ENCODE measurements around the gene NOP10. TPM values are rescaled to one million over a fixed set of nuclear protein-coding genes. Genes with fewer than 3 reads are reported as not detected.

NOP10 gene
- total RNA-seq, 1 donor from 2014 or later = 181 TPM

GRCh38 chr15:34330279-34330678 is 12.7 kb downstream of the NOP10 start:
- no peak for TF ChIP-seq CTCF (conservative IDR thresholded peaks at IDR 0.05)
- no peak overlapping the region for H3K4me3 Mint-ChIP-seq
- H3K9me3 Mint-ChIP-seq = no peaks in the 10 kb centered on the region
- H3K27me3 Mint-ChIP-seq (ENCODE audit: low read depth) = no peaks in the 10 kb centered on the region
- no peaks in the 10 kb centered on the region for H3K4me1 Mint-ChIP-seq
- H3K27ac Mint-ChIP-seq (ENCODE audit: unreplicated experiment) = no peak overlapping the region
- no peak for DNase-seq (ENCODE audit: low read depth, low spot score)
- no peaks in the 10 kb centered on the region for H3K36me3 Mint-ChIP-seq (ENCODE audit: low read depth)

GRCh38 chr15:34329006-34329405 is 13.9 kb downstream of the NOP10 start:
- TF ChIP-seq CTCF (conservative IDR thresholded peaks at IDR 0.05) = no peak
- no peak for DNase-seq (ENCODE audit: low read depth, low spot score)
- Mint-ChIP-seq H3K4me1 (no peaks in the 10 kb centered on the region), H3K4me3 (no peak overlapping the region), H3K9me3 (no peaks in the 10 kb centered on the region), H3K36me3 (ENCODE audit: low read depth) (no peaks in the 10 kb centered on the region), H3K27me3 (ENCODE audit: low read depth) (no peaks in the 10 kb centered on the region), H3K27ac (ENCODE audit: unreplicated experiment) (no peak overlapping the region)

- H3K9me3 Mint-ChIP-seq = no peaks in the 10 kb centered on the region
- H3K4me3 Mint-ChIP-seq = no peak overlapping the region
- no peak overlapping the region for H3K27ac Mint-ChIP-seq (ENCODE audit: unreplicated experiment)
- H3K27me3 Mint-ChIP-seq (ENCODE audit: low read depth) = no peaks in the 10 kb centered on the region
- H3K4me1 Mint-ChIP-seq = no peaks in the 10 kb centered on the region
- no peaks in the 10 kb centered on the region for H3K36me3 Mint-ChIP-seq (ENCODE audit: low read depth)
- no peak for TF ChIP-seq CTCF (conservative IDR thresholded peaks at IDR 0.05)
- DNase-seq (ENCODE audit: low read depth, low spot score) = no peak
These were observed 15.0 kb downstream of the NOP10 start for GRCh38 chr15:34327906-34328305.

DNA sequence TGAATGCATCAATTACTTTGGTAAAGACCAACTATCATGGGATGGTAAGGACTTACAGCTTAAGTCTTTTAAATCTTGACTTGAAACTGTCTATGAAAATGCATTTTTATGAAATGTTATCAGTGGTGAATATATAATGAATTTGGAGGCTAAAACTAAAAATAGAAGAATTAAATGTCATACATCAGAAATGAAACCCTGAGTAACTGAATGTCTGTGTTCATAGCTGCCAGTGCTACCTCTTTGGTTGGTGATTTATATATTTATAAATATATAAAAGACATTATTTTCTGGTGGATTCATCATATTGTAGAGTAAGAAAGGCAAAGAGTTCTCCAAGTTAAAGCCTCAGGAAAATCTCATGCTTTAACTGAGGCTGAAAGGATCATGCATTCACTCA is 17.6 kb downstream of the NOP10 start:
- H3K4me1 Mint-ChIP-seq = no peaks in the 10 kb centered on the region
- H3K27me3 Mint-ChIP-seq (ENCODE audit: low read depth) = no peaks in the 10 kb centered on the region
- H3K9me3 Mint-ChIP-seq = no peaks in the 10 kb centered on the region
- H3K4me3 Mint-ChIP-seq = no peak overlapping the region
- H3K36me3 Mint-ChIP-seq (ENCODE audit: low read depth) = no peaks in the 10 kb centered on the region
- H3K27ac Mint-ChIP-seq (ENCODE audit: unreplicated experiment) = no peak overlapping the region
- no peak for TF ChIP-seq CTCF (conservative IDR thresholded peaks at IDR 0.05)
- no peak for DNase-seq (ENCODE audit: low read depth, low spot score)

- H3K4me3 Mint-ChIP-seq = no peak overlapping the region
- H3K4me1 Mint-ChIP-seq = no peaks in the 10 kb centered on the region
- H3K36me3 Mint-ChIP-seq (ENCODE audit: low read depth) = no peaks in the 10 kb centered on the region
- H3K27ac Mint-ChIP-seq (ENCODE audit: unreplicated experiment) = no peak overlapping the region
- no peaks in the 10 kb centered on the region for H3K9me3 Mint-ChIP-seq
- no peaks in the 10 kb centered on the region for H3K27me3 Mint-ChIP-seq (ENCODE audit: low read depth)
- DNase-seq (ENCODE audit: low read depth, low spot score) = no peak
- TF ChIP-seq CTCF (conservative IDR thresholded peaks at IDR 0.05) = no peak
These were observed 18.0 kb downstream of the NOP10 start for GRCh38 chr15:34324933-34325332.

DNA sequence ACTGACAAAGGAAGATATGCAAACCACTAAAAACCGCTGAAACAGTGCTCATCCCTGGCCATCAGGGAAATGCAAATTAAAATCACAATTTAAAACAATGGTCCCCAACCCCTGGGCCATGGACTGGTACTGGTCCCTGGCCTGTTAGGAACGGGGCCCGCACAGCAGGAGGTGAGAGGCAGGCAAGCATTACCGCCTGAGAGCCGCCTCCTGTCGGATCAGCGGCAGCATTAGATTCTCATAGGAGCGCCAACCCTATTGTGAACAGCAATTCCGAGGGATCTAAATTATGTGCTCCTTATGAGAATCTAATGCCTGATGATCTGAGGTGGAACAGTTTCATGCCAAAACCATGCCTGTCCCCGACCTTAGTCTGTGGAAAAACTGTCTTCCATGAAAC is 19.7 kb downstream of the NOP10 start:
- H3K4me1 Mint-ChIP-seq = peaks cover 8% of the 10 kb centered on the region
- no peak for TF ChIP-seq CTCF (conservative IDR thresholded peaks at IDR 0.05)
- no peaks in the 10 kb centered on the region for H3K27me3 Mint-ChIP-seq (ENCODE audit: low read depth)
- no peak overlapping the region for H3K27ac Mint-ChIP-seq (ENCODE audit: unreplicated experiment)
- no peaks in the 10 kb centered on the region for H3K9me3 Mint-ChIP-seq
- no peaks in the 10 kb centered on the region for H3K36me3 Mint-ChIP-seq (ENCODE audit: low read depth)
- DNase-seq (ENCODE audit: low read depth, low spot score) = no peak
- H3K4me3 Mint-ChIP-seq = no peak overlapping the region

Data from neural crest cell (in vitro differentiated cells).